Activated T-cell treated with anti-CD3 and anti-CD28 coated beads, Interleukin-2, amount 50 U/mL, for 4 hours (primary cell): Measurements from ENCODE around the gene REPS1. TPM values are rescaled to one million over a fixed set of nuclear protein-coding genes. Genes with fewer than 3 reads are reported as not detected.
A peak's percentile ranks its signal among the peaks of the same experiment; 100 is the strongest.
"Not testable (repeated sequence)": the region's sequence is repeated elsewhere in the genome, so short reads cannot be mapped to it uniquely, and the experiment has no call there.

Source experiments
- ATAC-seq, 2 donors: fragments of 200-7000 bp; cut with Tn5 transposase; one replicate each; pipeline ENCODE4 v1.10.0; 2021
- DNase-seq: peaks from one replicate; pipeline ENCODE4 v3.0.0-alpha.2; 2020
- H3K27me3 Mint-ChIP-seq: one replicate; pipeline ENCODE4 v1.8.0; 2021; ENCODE audit warnings: low read depth, mixed read lengths
- H3K36me3 Mint-ChIP-seq: one replicate; pipeline ENCODE4 v1.8.0; 2022; ENCODE audit warnings: mixed read lengths; ENCODE audit not compliant: insufficient read depth
- H3K4me1 Mint-ChIP-seq: one replicate; pipeline ENCODE4 v1.8.0; 2021; ENCODE audit warnings: low read depth, mixed read lengths
- H3K4me3 Mint-ChIP-seq: one replicate; pipeline ENCODE4 v1.8.0; 2021; ENCODE audit warnings: mild to moderate bottlenecking, moderate library complexity, mixed read lengths
- H3K9me3 Mint-ChIP-seq: one replicate; pipeline ENCODE4 v1.8.0; 2021; ENCODE audit warnings: mixed read lengths
- total RNA-seq, 3 donors: library from RNA; stranded (reverse); gene quantifications; one replicate each; pipeline ENCODE4 v1.2.1, GENCODE V29; 2021

REPS1 gene, protein sequence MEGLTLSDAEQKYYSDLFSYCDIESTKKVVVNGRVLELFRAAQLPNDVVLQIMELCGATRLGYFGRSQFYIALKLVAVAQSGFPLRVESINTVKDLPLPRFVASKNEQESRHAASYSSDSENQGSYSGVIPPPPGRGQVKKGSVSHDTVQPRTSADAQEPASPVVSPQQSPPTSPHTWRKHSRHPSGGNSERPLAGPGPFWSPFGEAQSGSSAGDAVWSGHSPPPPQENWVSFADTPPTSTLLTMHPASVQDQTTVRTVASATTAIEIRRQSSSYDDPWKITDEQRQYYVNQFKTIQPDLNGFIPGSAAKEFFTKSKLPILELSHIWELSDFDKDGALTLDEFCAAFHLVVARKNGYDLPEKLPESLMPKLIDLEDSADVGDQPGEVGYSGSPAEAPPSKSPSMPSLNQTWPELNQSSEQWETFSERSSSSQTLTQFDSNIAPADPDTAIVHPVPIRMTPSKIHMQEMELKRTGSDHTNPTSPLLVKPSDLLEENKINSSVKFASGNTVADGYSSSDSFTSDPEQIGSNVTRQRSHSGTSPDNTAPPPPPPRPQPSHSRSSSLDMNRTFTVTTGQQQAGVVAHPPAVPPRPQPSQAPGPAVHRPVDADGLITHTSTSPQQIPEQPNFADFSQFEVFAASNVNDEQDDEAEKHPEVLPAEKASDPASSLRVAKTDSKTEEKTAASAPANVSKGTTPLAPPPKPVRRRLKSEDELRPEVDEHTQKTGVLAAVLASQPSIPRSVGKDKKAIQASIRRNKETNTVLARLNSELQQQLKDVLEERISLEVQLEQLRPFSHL
- 10 to 100 TPM; 58.5 to 62.4 (median 58.6) TPM for total RNA-seq

GRCh38 chr6:138987643-138988468 lies at the start of gene REPS1:
Gene REPS1 (minus strand): TSS chr6:138988253. CDS start chr6:138987682, 571 bp downstream.
- Mint-ChIP-seq H3K4me3 (peak within 1 kb of the TSS; percentile 91), H3K27me3 (no peaks in the 10 kb centered on the region), H3K9me3 (no peaks in the 10 kb centered on the region), H3K36me3 (no peaks in the 10 kb centered on the region), H3K4me1 (peaks cover 8% of the 10 kb centered on the region)
- DNase-seq (peak; percentile 93), ATAC-seq (peak; percentile 95 to 96)

GRCh38 chr6:139037490-139037889 lies 49.4 kb upstream of the REPS1 start:
- Mint-ChIP-seq H3K9me3 (no peaks in the 10 kb centered on the region), H3K27me3 (no peaks in the 10 kb centered on the region), H3K36me3 (peaks cover 55% of the 10 kb centered on the region), H3K4me1 (peaks cover 24% of the 10 kb centered on the region), H3K4me3 (no peak overlapping the region)
- ATAC-seq (no peak), DNase-seq (no peak)

- ATAC-seq (no peak), DNase-seq (no peak)
- no peaks in the 10 kb centered on the region for H3K27me3 Mint-ChIP-seq
- no peaks in the 10 kb centered on the region for H3K9me3 Mint-ChIP-seq
- H3K36me3 Mint-ChIP-seq = peaks cover 14% of the 10 kb centered on the region
- peaks cover 25% of the 10 kb centered on the region for H3K4me1 Mint-ChIP-seq
- H3K4me3 Mint-ChIP-seq = no peak overlapping the region
These were observed 42.3 kb upstream of the REPS1 start for GRCh38 chr6:139030228-139030963.

- peak; percentile 27 for ATAC-seq
- Mint-ChIP-seq H3K9me3 (no peaks in the 10 kb centered on the region), H3K36me3 (peaks cover 11% of the 10 kb centered on the region), H3K4me3 (no peak overlapping the region), H3K27me3 (no peaks in the 10 kb centered on the region), H3K4me1 (peaks cover 25% of the 10 kb centered on the region)
- peak; percentile 6 for DNase-seq
These were observed 41.6 kb upstream of the REPS1 start for GRCh38 chr6:139029470-139030227.

- Mint-ChIP-seq H3K4me1 (peaks cover 25% of the 10 kb centered on the region), H3K36me3 (peaks cover 7% of the 10 kb centered on the region), H3K4me3 (no peak within 1 kb of the TSS), H3K9me3 (no peaks in the 10 kb centered on the region), H3K27me3 (no peaks in the 10 kb centered on the region)
- DNase-seq = peak; percentile 75
- ATAC-seq = peak; percentile 85 to 88
These were observed 40.8 kb upstream of the REPS1 start, which contains the start of gene ABRACL for GRCh38 chr6:139028658-139029469. Gene ABRACL (plus strand): TSS chr6:139028745. CDS start chr6:139034161, 5,416 bp downstream.

DNA sequence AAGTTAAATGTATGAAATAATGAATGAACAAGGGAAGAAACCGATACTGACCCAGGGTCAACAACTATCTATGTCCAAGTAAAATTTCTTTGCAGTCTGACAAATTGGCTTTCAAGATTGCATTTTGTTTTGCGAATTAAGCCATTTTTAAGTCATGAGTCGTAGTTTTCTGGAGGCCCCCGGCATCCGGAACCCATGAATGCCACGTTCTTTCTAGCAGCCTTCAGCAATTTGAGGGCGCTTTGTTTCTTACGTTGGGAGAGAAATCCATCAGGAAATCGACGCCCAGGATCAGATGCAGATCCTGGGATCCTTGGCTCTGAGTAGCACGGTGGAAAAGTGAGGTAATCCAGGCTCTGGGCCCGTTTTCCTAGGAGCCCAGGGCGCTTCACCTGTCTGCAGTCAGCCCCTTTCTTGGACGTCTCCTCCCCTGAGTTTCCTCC lies 40.2 kb upstream of the REPS1 start:
- Mint-ChIP-seq H3K4me1 (peaks cover 21% of the 10 kb centered on the region), H3K27me3 (no peaks in the 10 kb centered on the region), H3K36me3 (peaks cover 2% of the 10 kb centered on the region), H3K9me3 (no peaks in the 10 kb centered on the region), H3K4me3 (no peak overlapping the region)
- no peak for DNase-seq
- peak; percentile 5 to 13 for ATAC-seq

GRCh38 chr6:139027620-139028182 lies 39.6 kb upstream of the REPS1 start:
- Mint-ChIP-seq H3K36me3 (peaks cover 2% of the 10 kb centered on the region), H3K9me3 (no peaks in the 10 kb centered on the region), H3K27me3 (no peaks in the 10 kb centered on the region), H3K4me3 (no peak overlapping the region), H3K4me1 (peaks cover 17% of the 10 kb centered on the region)
- ATAC-seq (peak; percentile 36 to 38), DNase-seq (peak; percentile 13)

DNA sequence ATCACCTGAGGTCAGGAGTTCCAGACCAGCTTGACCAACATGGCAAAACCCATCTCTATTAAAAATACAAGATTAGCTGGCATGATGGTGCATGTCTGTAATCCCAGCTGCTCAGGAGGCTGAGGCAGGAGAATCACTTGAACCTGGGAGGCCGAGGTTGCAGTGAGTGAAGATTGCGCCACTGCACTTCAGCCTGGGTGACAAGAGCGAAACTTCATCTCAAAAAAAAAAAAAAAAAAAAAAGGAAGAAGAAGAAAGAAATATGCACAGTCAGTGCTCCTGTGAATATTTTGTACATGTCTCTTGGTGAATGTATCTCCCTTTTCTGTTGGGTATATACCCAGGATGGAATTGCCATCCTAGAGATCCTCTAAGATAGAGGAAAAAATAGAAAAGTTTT lies 37.4 kb upstream of the REPS1 start:
- not testable (repeated sequence) for H3K36me3 Mint-ChIP-seq, DNase-seq, H3K27me3 Mint-ChIP-seq, H3K4me3 Mint-ChIP-seq, ATAC-seq, H3K9me3 Mint-ChIP-seq
- H3K4me1 Mint-ChIP-seq = peaks cover 11% of the 10 kb centered on the region

- no peaks in the 10 kb centered on the region for H3K4me1 Mint-ChIP-seq
These were observed 32.6 kb upstream of the REPS1 start for GRCh38 chr6:139020689-139021088.

DNA sequence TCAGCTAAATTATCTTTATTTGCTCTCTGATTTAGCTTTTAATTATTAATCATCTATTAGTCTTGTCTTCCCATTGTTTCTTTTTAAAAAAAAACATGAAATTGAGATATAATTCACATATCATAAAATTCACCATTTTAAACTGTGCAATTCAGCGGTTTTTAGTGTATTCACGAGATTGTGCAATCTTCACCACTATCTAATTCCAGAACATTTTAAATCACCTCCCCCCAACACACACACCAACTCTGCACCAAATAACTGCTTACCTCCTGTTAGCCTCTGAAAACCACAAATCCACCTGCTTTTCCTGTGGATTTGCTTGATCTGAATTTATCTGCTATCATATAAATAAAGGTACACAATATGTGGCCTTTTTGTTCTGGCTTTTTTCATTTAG lies 31.7 kb upstream of the REPS1 start:
- Mint-ChIP-seq H3K9me3 (no peaks in the 10 kb centered on the region), H3K4me3 (no peak overlapping the region), H3K27me3 (no peaks in the 10 kb centered on the region), H3K4me1 (no peaks in the 10 kb centered on the region), H3K36me3 (no peaks in the 10 kb centered on the region)
- no peak for DNase-seq
- ATAC-seq = no peak

More at GRCh38 chr6:139020689-139021088, 32.6 kb upstream of the REPS1 start:
- Mint-ChIP-seq H3K9me3 (no peaks in the 10 kb centered on the region), H3K27me3 (no peaks in the 10 kb centered on the region), H3K36me3 (no peaks in the 10 kb centered on the region), H3K4me3 (no peak overlapping the region)
- ATAC-seq (no peak), DNase-seq (no peak)

GRCh38 chr6:139017227-139017626 lies 29.2 kb upstream of the REPS1 start:
- ATAC-seq = no peak
- H3K36me3 Mint-ChIP-seq = no peaks in the 10 kb centered on the region
- H3K4me3 Mint-ChIP-seq = no peak overlapping the region
- no peak for DNase-seq
- no peaks in the 10 kb centered on the region for H3K27me3 Mint-ChIP-seq
- no peaks in the 10 kb centered on the region for H3K9me3 Mint-ChIP-seq
- no peaks in the 10 kb centered on the region for H3K4me1 Mint-ChIP-seq
